Urinary bladder (tissue), 4 donors: Measurements from ENCODE around the gene ATN1. TPM values are rescaled to one million over a fixed set of nuclear protein-coding genes. Genes with fewer than 3 reads are reported as not detected.

Experiments
- DNase-seq: peaks from one replicate; pipeline ENCODE4 v3.0.0-alpha.2; 2015; ENCODE audit errors: extremely low spot score
- H3K27ac ChIP-seq: one replicate; pipeline ENCODE4 v1.5.1; 2013; ENCODE audit warnings: low read depth, mild to moderate bottlenecking, moderate library complexity
- H3K36me3 ChIP-seq: one replicate; pipeline ENCODE4 v1.6.1; 2013; ENCODE audit warnings: mild to moderate bottlenecking, moderate library complexity; ENCODE audit not compliant: insufficient read depth
- H3K4me1 ChIP-seq: one replicate; pipeline ENCODE4 v1.6.1; 2013; ENCODE audit warnings: mild to moderate bottlenecking, moderate library complexity; ENCODE audit not compliant: insufficient read depth
- H3K4me3 ChIP-seq: one replicate; pipeline ENCODE4 v1.5.1; 2013; ENCODE audit warnings: low read depth, low read length
- WGBS: extraction: QIAGEN DNeasy Blood & Tissue Kit; methylation state at CpG from one replicate; pipeline ENCODE4 v1.1.7; 2013; 5-methylcytosine and 5-hydroxymethylcytosine counted together
- polyA plus RNA-seq: library from polyadenylated mRNA; stranded (reverse); fragments of 200-250 nt; gene quantifications from one replicate; pipeline ENCODE4 v1.2.3, GENCODE V29; 2013
- total RNA-seq: library from RNA; depleted of rRNA; stranded (reverse); fragments of >200 nt; gene quantifications from one replicate; pipeline ENCODE4 v1.2.3, GENCODE V29; 2014
- donor health status: healthy with polysubstance abuse.
- donor health status: healthy.

The ATN1 gene
- total and polyA plus RNA-seq, 2 donors = 18.2 to 151 TPM

DNA sequence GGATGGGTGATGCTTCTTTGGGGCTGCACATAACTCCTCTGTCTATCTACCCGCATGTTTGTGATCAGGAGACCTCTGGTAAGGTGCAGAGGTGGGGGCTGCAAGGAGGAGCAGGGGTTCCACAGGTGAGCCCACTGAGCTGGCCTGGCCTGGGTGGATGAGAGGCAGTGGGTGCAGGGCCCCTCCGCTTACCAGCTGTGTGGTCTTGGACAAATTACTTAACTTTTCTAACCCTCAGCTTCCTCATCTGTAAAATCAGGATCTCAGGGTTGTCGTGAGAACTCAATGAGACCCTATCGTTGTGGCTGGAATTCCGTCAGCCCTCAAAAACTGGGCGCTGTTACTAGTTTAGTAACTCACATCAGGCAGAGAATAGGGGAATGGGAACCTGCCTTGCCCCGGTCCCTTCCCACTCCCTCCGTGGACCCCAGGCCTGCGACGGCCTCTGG, 30.9 kb downstream of the ATN1 start:
- 70% methylated on average over 10 of the region's 10 CpGs for WGBS
- peaks cover 5% of the 10 kb centered on the region for H3K36me3 ChIP-seq
- DNase-seq = no peak
- no peak overlapping the region for H3K4me3 ChIP-seq
- H3K27ac ChIP-seq = no peak overlapping the region
- H3K4me1 ChIP-seq = no peaks in the 10 kb centered on the region

DNA sequence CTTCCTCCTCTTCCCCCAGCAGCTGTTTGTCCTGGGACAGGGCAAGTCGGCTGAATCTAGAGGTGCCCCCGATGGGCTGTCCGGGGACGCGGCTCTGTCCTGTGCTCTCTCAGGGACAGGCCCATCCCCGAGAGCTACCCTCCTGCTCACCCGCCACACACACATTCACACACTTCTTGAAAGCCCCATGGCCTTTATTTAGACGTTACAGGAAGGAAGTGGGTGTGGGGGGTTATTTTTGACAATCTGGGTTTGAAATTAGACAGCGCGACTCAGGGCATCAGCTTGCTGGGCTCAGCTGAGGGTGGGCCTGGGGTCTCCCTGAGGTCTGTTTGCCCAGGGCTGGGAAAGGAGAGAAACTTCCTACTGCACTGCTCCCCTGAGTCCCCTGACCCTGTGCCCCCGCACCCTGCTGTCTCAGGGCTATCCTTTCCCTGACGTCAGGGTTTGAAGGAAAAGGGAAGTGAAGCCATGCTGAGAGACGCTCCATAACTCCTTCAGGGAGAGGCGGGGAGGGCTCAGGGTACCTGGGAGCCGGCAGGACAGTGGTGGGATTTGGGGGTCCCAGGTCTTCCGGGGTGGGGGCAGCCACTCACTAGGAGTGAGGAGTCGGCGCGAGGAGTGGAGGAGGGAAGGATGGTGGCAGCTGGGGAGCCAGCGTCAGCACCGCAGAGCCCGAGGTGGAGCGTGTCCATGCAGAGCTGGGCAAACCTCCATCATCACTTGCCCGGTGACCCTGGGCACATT, 31.5 kb downstream of the ATN1 start:
- H3K4me1 ChIP-seq = no peaks in the 10 kb centered on the region

DNA sequence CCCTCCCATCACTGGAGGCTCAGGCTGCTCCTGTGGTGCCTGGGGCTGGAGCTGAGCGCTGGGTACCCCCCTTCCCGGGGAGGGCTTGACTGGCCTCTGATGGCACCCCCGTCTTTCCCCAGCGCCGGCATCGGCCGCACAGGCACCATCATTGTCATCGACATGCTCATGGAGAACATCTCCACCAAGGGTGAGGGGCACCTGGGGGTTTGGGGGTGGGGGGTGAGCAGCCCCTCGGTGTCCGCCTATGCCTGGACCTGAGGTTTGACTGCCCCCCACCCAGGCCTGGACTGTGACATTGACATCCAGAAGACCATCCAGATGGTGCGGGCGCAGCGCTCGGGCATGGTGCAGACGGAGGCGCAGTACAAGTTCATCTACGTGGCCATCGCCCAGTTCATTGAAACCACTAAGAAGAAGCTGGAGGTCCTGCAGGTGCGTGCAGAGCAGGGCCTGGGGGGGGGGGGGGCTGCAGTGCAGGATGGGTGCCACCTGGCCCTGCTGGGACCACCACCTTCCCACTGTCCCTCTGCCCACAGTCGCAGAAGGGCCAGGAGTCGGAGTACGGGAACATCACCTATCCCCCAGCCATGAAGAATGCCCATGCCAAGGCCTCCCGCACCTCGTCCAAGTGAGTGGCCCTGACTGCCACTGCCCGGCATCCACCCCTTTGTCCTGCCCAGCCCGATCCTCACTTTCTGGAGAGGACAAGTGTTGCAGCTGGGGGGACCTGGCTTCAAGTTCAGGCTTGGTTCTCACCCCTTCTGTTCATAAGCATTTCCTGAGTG, 32.2 kb downstream of the ATN1 start:
- no peak overlapping the region for H3K27ac ChIP-seq
- peaks cover 5% of the 10 kb centered on the region for H3K36me3 ChIP-seq
- H3K4me1 ChIP-seq = no peaks in the 10 kb centered on the region
- DNase-seq = no peak
- H3K4me3 ChIP-seq = no peak overlapping the region
- 90% methylated on average over 26 of the region's 26 CpGs for WGBS

More for the DNA sequence above, 31.5 kb downstream of the ATN1 start:
- no peak overlapping the region for H3K27ac ChIP-seq
- 61% methylated on average over 24 of the region's 24 CpGs for WGBS
- peaks cover 5% of the 10 kb centered on the region for H3K36me3 ChIP-seq
- H3K4me3 ChIP-seq = no peak overlapping the region
- DNase-seq = no peak

DNA sequence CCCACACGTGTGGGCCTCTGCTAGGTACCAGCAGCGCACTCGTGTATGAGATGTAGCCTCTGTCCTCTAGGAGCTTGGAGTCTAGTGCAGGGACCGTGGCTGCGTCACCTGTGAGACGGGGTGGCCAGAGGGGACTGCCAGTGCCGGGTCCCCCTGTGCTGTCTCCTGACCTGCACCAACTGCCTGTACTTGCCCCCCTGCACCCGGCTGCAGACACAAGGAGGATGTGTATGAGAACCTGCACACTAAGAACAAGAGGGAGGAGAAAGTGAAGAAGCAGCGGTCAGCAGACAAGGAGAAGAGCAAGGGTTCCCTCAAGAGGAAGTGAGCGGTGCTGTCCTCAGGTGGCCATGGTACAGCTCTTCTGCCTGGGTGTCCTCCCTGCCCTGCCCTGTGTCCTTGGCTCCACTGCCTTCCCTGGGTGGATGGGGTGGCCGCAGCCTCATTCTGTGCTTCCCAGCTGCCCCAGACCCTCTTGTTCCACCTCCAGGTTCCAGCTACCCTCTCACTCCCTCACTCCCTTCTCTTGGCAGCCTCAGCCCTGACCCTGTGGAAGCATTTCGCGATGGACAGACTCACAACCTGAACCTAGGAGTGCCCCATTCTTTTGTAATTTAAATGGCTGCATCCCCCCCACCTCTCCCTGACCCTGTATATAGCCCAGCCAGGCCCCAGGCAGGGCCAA, 33.0 kb downstream of the ATN1 start:
- no peak overlapping the region for H3K4me3 ChIP-seq
- peak overlapping the region; percentile 74 for H3K27ac ChIP-seq
- DNase-seq = no peak
- WGBS = 73% methylated on average over 13 of the region's 13 CpGs
- H3K4me1 ChIP-seq = no peaks in the 10 kb centered on the region
- H3K36me3 ChIP-seq = no peaks in the 10 kb centered on the region

DNA sequence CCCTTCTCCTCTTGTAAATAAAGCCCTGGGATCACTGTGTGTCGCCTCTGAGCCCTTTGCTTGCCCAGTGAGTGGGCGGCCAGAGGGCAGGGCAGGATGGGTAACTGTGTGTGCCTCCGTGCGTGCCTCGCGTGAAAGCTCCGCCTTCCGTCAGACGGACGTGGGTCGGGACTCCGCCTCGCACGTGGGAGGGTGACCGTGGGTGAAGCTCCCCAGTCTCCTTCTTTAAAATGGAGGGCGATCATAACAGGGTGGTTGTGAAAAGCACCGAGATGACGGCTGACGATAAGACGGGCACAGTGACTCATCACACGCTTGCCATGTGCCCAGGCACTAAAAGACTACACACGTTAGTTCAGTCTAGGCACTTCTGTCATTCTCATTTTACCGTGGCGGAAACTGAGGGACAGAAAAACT, 33.5 kb downstream of the ATN1 start:
- WGBS = 40% methylated on average over 24 of the region's 24 CpGs

DNA sequence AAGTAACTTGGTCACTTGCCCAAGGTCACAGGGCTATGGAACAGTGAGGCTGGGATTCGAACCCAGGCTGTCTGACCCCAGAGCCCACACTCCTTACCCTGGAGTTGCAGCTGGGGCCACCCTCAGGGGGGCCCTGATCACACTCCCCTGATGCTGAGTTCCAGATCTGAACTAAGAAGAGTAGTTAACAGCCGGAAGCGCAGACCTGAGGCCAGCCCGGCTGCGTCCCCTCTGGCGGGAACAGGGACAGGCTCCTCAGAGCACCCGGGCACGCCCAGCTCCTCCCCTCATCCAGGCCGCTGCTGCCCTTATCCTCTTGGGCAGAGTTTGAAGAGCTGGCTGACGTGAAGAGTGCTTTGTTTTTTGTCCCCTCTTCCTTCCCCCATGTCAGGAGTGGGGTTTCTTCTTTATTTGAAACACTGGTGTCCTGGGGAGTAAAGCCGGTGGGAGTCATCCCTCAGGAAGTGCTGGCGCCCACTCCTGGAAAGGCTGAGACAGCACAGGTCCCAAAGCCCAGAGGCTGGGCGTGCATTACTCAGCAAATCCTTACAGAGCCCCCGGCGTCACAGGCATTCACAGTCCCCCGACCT, 34.0 kb downstream of the ATN1 start:
- Histone ChIP-seq H3K4me3 (no peak overlapping the region), H3K4me1 (no peaks in the 10 kb centered on the region), H3K36me3 (no peaks in the 10 kb centered on the region), H3K27ac (peak overlapping the region; percentile 74)
- no peak for DNase-seq
- 10% methylated on average over 16 of the region's 16 CpGs for WGBS

More for the DNA sequence above, 33.5 kb downstream of the ATN1 start:
- no peak for DNase-seq
- no peaks in the 10 kb centered on the region for H3K36me3 ChIP-seq
- no peak overlapping the region for H3K4me3 ChIP-seq
- no peaks in the 10 kb centered on the region for H3K4me1 ChIP-seq
- H3K27ac ChIP-seq = peak overlapping the region; percentile 74

DNA sequence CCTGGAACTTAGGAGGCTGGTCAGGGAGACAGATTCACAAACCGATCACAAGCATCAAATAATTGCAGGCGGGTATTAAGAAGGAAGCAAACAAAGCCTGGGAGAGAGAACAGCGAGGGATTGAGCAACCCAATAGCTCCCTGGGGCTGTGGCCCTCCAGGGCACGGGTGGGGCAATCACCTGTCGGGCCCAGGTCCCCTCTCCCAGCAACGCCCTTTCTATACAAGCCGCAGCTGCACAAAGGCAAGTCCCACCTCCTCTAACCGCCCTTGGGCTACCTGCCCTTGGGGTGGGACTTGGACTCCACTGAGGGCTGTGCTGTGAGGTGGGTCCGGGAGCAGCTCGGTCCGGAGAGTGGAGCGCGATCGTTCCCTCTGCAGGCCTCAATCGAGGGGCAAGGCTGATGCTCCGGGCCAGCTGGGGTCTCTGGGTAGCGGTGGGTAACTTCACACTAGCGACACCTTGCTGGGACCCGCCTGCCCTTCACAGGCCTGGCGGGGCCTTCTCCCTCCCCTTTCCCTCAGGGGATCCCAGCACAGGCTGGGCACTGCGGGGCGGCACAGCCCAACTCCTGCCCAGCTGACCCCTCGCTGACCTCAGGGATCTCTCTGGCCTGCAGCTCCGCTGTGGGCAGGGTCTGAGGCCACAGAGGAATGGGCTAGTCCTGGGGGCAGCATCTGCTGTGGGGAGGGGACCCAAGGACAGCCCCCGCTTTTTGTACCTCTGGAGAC, 34.7 kb downstream of the ATN1 start:
- no peak for DNase-seq
- 55% methylated on average over 25 of the region's 25 CpGs for WGBS
- Histone ChIP-seq H3K4me1 (no peaks in the 10 kb centered on the region), H3K4me3 (no peak overlapping the region), H3K27ac (peak overlapping the region; percentile 74), H3K36me3 (peaks cover under 1% of the 10 kb centered on the region)

DNA sequence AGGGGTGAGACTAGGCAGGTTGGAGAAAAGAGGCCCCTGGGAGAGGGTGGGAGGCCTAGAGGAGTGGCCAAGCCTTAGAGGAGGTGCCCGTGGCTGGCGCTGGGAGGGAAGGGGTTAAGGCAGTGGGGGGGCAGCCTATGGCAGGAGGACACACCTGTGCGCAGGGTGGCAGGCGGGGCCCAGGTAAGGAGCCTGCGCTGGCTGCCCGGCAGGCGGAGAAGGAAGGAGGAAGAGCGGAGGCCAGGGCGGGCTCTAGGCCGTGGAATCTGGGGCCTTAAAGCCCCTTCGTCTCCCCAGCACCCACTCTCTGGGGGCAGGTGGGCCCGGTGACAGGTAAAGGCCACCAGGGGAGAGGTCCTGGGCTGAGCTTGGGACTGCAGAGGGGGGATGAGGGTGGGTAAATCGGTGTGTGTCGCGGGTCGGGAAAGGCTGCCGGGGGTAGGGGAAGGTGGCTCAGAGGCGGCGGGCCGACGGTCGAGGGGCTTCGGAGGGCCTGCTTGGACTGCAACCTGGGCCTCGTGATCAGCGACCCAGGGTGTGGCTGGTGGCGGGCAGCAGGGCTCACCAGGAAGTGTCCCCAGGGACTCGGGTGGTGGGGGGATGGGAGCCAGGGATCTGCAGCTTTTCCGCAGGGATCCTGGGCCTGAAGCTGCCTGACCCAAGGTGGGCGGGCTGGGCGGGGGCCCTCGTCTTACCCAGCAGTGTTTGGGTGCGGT, 35.4 kb downstream of the ATN1 start:
- H3K4me1 ChIP-seq = no peaks in the 10 kb centered on the region

DNA sequence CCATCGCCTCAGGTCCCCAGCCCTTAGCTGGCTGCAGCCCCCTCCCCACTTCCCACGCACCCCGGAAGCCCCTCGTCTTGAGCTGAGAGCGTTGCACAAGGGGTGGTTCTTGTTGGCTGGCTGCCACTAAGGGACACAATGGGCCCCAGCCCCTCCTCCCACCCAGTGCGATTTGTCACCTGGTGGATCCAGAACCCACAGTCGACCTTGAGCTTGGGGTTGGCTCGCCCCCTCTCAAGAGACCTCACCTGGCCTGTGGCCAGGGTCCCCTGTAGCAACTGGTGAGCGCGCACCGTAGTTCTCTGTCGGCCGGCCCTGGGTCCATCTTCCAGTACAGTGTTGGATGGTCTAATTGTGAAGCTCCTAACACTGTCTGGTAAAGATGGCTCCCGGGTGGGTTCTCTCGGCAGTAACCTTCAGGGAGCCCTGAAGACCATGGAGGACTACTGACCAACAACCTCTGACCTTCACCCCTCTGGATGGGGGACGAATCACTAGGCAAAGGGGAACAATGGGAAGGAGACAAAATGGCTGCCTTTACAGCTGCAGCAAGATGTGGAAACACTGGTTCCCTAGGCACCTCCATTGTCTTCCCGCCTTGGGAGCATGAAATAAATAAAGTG, 36.1 kb downstream of the ATN1 start:
- WGBS = 68% methylated on average over 17 of the region's 17 CpGs
- peaks cover 6% of the 10 kb centered on the region for H3K36me3 ChIP-seq
- peak overlapping the region; percentile 87 for H3K27ac ChIP-seq
- peak overlapping the region; percentile 29 for H3K4me3 ChIP-seq
- no peaks in the 10 kb centered on the region for H3K4me1 ChIP-seq
- no peak for DNase-seq

More for the DNA sequence above, 35.4 kb downstream of the ATN1 start:
- Histone ChIP-seq H3K36me3 (peaks cover 6% of the 10 kb centered on the region), H3K27ac (peak overlapping the region; percentile 87), H3K4me3 (peak overlapping the region; percentile 29)
- WGBS = 65% methylated on average over 32 of the region's 32 CpGs
- DNase-seq = peak; percentile 74

DNA sequence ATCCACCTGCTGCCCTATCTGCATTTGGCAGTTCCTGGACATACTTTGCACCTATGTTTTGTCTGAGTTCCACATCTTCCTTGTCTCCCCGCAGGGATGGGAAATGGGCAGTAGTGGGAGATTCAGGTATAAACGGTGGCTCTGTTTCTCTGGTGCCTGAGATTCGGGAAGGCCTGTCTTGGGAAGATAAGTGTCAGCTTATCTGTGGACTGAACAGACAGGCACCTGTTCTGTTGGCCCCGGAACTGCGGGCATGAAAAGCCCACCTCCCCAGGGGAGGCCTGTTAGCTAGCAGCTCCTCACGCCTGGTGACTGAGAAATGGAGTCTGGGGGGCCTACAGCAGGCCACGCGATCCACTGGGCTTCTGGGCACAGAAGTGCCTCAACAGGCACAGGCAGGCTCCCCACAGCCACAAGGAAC, 36.9 kb downstream of the ATN1 start:
- Histone ChIP-seq H3K4me1 (no peaks in the 10 kb centered on the region), H3K27ac (peak overlapping the region; percentile 38), H3K4me3 (no peak overlapping the region), H3K36me3 (peaks cover 6% of the 10 kb centered on the region)
- DNase-seq = no peak
- 68% methylated on average over 8 of the region's 8 CpGs for WGBS

DNA sequence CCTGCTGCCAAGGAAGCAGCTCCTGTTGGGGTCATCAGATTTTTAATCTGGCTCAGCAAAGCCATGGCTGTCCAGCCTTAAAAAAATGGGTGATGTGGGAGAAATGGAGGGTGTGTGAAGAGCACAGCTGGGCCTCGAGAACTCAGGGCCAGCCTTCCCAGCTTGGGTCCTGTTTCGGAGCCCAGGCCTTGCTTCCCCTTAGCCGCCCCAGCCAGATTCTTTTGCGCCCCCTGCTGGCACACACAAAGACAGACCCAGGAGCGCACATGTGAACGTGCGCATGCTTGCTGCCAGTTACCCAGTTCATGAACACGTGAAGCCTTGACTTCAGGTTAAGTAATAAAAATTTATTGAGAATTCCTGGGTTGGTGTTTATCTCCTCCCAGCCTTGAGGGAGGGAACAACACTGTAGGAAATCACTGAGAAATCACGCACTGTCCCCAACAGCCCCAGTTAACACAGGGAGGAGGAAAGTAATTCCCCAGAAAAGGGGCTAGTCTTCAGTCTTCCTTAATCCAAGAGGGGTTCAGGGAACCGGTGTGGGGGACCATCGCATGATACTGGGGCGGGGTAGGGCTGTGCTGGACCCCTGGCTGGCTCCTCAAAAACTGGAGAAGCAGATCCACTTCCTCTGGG, 37.4 kb downstream of the ATN1 start:
- Histone ChIP-seq H3K4me1 (no peaks in the 10 kb centered on the region), H3K4me3 (no peak overlapping the region), H3K27ac (peak overlapping the region; percentile 38), H3K36me3 (peaks cover 6% of the 10 kb centered on the region)
- DNase-seq = no peak
- 19% methylated on average over 12 of the region's 12 CpGs for WGBS

DNA sequence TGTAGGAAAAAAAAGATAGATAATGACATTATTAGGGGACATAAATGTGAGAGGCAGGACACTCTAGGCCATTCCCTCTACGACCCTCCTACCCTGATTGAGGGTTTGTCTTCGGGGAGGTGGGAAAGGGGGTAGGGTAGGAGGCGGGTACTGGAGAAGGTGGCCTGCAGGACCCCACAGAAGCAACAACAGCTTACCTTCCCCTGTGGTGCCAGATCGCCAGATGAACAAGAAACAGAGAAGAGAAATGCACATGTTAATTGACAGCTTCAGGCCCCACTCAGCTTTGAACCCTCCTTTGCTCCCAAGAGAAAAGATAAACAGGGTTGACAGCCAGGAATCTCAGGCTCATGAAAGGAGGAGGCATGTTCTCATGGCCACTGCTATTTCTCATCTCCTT, 38.0 kb downstream of the ATN1 start:
- Histone ChIP-seq H3K36me3 (peaks cover 6% of the 10 kb centered on the region), H3K4me3 (no peak overlapping the region), H3K4me1 (no peaks in the 10 kb centered on the region), H3K27ac (no peak overlapping the region)
- DNase-seq = no peak
- 71% methylated on average over 4 of the region's 4 CpGs for WGBS
